AG09319 (cell line): ENCODE data around the gene NRM.

ENCODE experiments used
- DNase-seq: peaks from one replicate; pipeline ENCODE4 v3.0.0-alpha.2; 2010; ENCODE audit warnings: low read depth; ENCODE audit errors: extremely low read depth
- CTCF ChIP-seq: IDR thresholded peaks from 2 replicates; pipeline ENCODE4 v1.5.1; 2011; ENCODE audit warnings: low read depth, mild to moderate bottlenecking, inconsistent platforms, low read length, moderate library complexity

The NRM gene

GRCh38 chr6:30646450-30647241 lies 44.1 kb downstream of the NRM start, which contains the start of gene C6orf136:
TSS of gene C6orf136 (plus strand) at chr6:30647133. CDS start at chr6:30647232, 99 bp downstream.
- TF ChIP-seq CTCF = no peak
- peak; percentile 74 for DNase-seq

GRCh38 chr6:30645989-30646388 lies 44.8 kb downstream of the NRM start:
- no peak for DNase-seq
- no peak for TF ChIP-seq CTCF

GRCh38 chr6:30644769-30645168 lies 46.0 kb downstream of the NRM start:
- DNase-seq = no peak
- TF ChIP-seq CTCF = no peak

GRCh38 chr6:30643656-30644055 lies 47.1 kb downstream of the NRM start:
- no peak for TF ChIP-seq CTCF
- DNase-seq = no peak

GRCh38 chr6:30641048-30641447 lies 49.7 kb downstream of the NRM start:
- DNase-seq = no peak

GRCh38 chr6:30640481-30640880 lies 50.3 kb downstream of the NRM start:
- DNase-seq = no peak
- TF ChIP-seq CTCF = no peak

More at GRCh38 chr6:30641048-30641447, 49.7 kb downstream of the NRM start:
- no peak for TF ChIP-seq CTCF
